B cell (primary cell): ENCODE data around the gene PHKG1. TPM values are rescaled to one million over a fixed set of nuclear protein-coding genes. Genes with fewer than 3 reads are reported as not detected.
A peak's percentile ranks its signal among the peaks of the same experiment; 100 is the strongest.

Experiments
- ATAC-seq: fragments of 200-7000 bp; cut with Tn5 transposase; one replicate; pipeline ENCODE4 v1.10.0; 2021; ENCODE audit warnings: low read depth, mild to moderate bottlenecking, moderate number of reproducible peaks, moderate library complexity
- CTCF ChIA-PET: fragments of 350-600 bp; sonication (Branson Sonifier 250); formaldehyde crosslinking; loops from one replicate; lab custom pipeline; 2021; ENCODE audit warnings: antibody characterized with exemption, inconsistent platforms; lab: Charles Lee
- POLR2A ChIA-PET: fragments of 350-600 bp; sonication (Branson Sonifier 250); formaldehyde crosslinking; loops from one replicate; lab custom pipeline; 2021; ENCODE audit warnings: antibody characterized with exemption; lab: Charles Lee
- DNase-seq: peaks from one replicate; pipeline ENCODE4 v3.0.0; 2013
- H2AFZ ChIP-seq: 2 replicates; pipeline ENCODE4 v1.6.1; 2012; ENCODE audit warnings: mild to moderate bottlenecking, low read depth, low read length; ENCODE audit not compliant: insufficient read depth, poor library complexity, severe bottlenecking
- H3K27ac ChIP-seq, 2 donors: 1 replicate in 1 of 2; 2 replicates in 1 of 2; pipeline ENCODE4 v1.5.1; 2012 to 2013; ENCODE audit warnings: low read length in 2 of 2, mild to moderate bottlenecking in 2 of 2, moderate library complexity in 1 of 2
- H3K27me3 ChIP-seq, 4 experiments: fragments of 200-600 bp in 1 of 4; sonication (generic) in 1 of 4; replicated peaks in 1 of 4; 1 replicate in 2 of 4; 2 replicates in 2 of 4; pipeline versions ENCODE4 v1.6.1 to v1.7.0; 2013 to 2016; ENCODE audit warnings: low read length in 3 of 4, mild to moderate bottlenecking in 2 of 4, mixed read lengths in 1 of 4, moderate library complexity in 1 of 4; ENCODE audit not compliant: insufficient read depth in 4 of 4, control insufficient read depth in 3 of 4; ENCODE audit errors: control extremely low read depth in 1 of 4
- H3K36me3 ChIP-seq, 2 experiments: replicated peaks in 1 of 2; 1 replicate in 1 of 2; 2 replicates in 1 of 2; pipeline versions ENCODE4 v1.6.1 to v1.7.1; 2013; ENCODE audit warnings: low read length in 1 of 2; ENCODE audit not compliant: insufficient read depth in 2 of 2, control insufficient read depth in 1 of 2; ENCODE audit errors: control extremely low read depth in 1 of 2, extremely low read depth in 1 of 2
- H3K4me1 ChIP-seq, 2 donors: fragments of 200-600 bp in 1 of 2; sonication (generic) in 1 of 2; 1 replicate in 1 of 2; 2 replicates in 1 of 2; pipeline versions ENCODE4 v1.5.1 to v1.6.1; 2013 to 2017; ENCODE audit warnings: low read length in 2 of 2; ENCODE audit not compliant: control insufficient read depth in 2 of 2, insufficient read depth in 2 of 2
- H3K4me2 ChIP-seq: replicated peaks from 2 replicates; pipeline ENCODE3; 2012; ENCODE audit warnings: mild to moderate bottlenecking, low read depth, low read length; ENCODE audit not compliant: poor library complexity, severe bottlenecking
- H3K4me3 ChIP-seq, 5 experiments: fragments of 200-600 bp in 1 of 5; sonication (generic) in 1 of 5; 1 replicate in 3 of 5; 2 replicates in 2 of 5; pipeline versions ENCODE4 v1.5.1 to v1.7.0; 2011 to 2016; ENCODE audit warnings: low read length in 4 of 5, mild to moderate bottlenecking in 4 of 5, low read depth in 2 of 5, control low read depth in 1 of 5, moderate library complexity in 1 of 5; ENCODE audit not compliant: insufficient read depth in 1 of 5; ENCODE audit errors: control extremely low read depth in 1 of 5, extremely low read depth in 1 of 5
- H3K79me2 ChIP-seq: fragments of 200-600 bp; sonication (generic); one replicate; pipeline ENCODE4 v1.6.0; 2016; ENCODE audit warnings: low read length; ENCODE audit not compliant: control insufficient read depth, insufficient read depth
- H3K9ac ChIP-seq: fragments of 200-600 bp; sonication (generic); 2 replicates; pipeline ENCODE4 v1.6.1; 2017; ENCODE audit warnings: mild to moderate bottlenecking, low read length, moderate library complexity
- H3K9me3 ChIP-seq, 3 donors: one replicate each; pipeline versions ENCODE4 v1.6.1 to v1.7.1; 2013; ENCODE audit warnings: low read length in 2 of 3; ENCODE audit not compliant: control insufficient read depth in 2 of 3, insufficient read depth in 1 of 3; ENCODE audit errors: control extremely low read depth in 1 of 3
- H4K20me1 ChIP-seq: 2 replicates; pipeline ENCODE4 v1.6.0; 2012; ENCODE audit warnings: mild to moderate bottlenecking, low read length; ENCODE audit not compliant: insufficient read depth, control insufficient read depth, poor library complexity, severe bottlenecking
- H3K27ac Mint-ChIP-seq: one replicate; pipeline ENCODE4 v1.8.0; 2021; ENCODE audit warnings: mixed read lengths
- H3K27me3 Mint-ChIP-seq: one replicate; pipeline ENCODE4 v1.8.0; 2021; ENCODE audit warnings: mixed read lengths
- H3K4me1 Mint-ChIP-seq: one replicate; pipeline ENCODE4 v1.8.0; 2021; ENCODE audit warnings: mixed read lengths
- H3K4me3 Mint-ChIP-seq: one replicate; pipeline ENCODE4 v1.8.0; 2021; ENCODE audit warnings: mixed read lengths
- H3K9me3 Mint-ChIP-seq: one replicate; pipeline ENCODE4 v1.8.0; 2022; ENCODE audit warnings: mixed read lengths; ENCODE audit not compliant: insufficient read depth
- EZH2 ChIP-seq: IDR thresholded peaks from 2 replicates; pipeline ENCODE4 v1.6.1; 2012; ENCODE audit warnings: borderline replicate concordance, low read depth, mild to moderate bottlenecking, moderate library complexity, low read length; ENCODE audit not compliant: insufficient read depth, poor library complexity, severe bottlenecking
- WGBS: methylation state at CpG from one replicate; pipeline ENCODE4 v1.1.5; 2013; ENCODE audit warnings: missing lambda C conversion rate; ENCODE audit not compliant: insufficient coverage; 5-methylcytosine and 5-hydroxymethylcytosine counted together
- intact Hi-C: fragments of 100-400 bp; cut with micrococcal nuclease; formaldehyde crosslinking; loops from one replicate; pipeline ENCODE4 v1.10.0; 2022
- polyA plus RNA-seq: library from polyadenylated mRNA; depleted of rRNA; stranded (reverse); fragments of >200 nt; gene quantifications from 2 replicates; pipeline ENCODE4 v1.2.3, GENCODE V29; 2012
- total RNA-seq, 2 donors: library from RNA; stranded (reverse); fragments of 120-200 nt in 1 of 2; gene quantifications; 1 replicate in 1 of 2; 2 replicates in 1 of 2; pipeline versions ENCODE4 v1.2.3 to v1.2.4, GENCODE V29; 2013 to 2022
- TF ChIP-seq, protein P1 (sequence below): fragments of 200-600 bp; IDR thresholded peaks from one replicate; pipeline ENCODE4 v1.8.0; 2022; ENCODE audit warnings: antibody characterized with exemption, mild to moderate bottlenecking

The PHKG1 gene
- total and polyA plus RNA-seq, 2 donors (not counting 1 experiment from before 2014, with no cell fraction given), result 1.9 to 4.0 TPM

DNA sequence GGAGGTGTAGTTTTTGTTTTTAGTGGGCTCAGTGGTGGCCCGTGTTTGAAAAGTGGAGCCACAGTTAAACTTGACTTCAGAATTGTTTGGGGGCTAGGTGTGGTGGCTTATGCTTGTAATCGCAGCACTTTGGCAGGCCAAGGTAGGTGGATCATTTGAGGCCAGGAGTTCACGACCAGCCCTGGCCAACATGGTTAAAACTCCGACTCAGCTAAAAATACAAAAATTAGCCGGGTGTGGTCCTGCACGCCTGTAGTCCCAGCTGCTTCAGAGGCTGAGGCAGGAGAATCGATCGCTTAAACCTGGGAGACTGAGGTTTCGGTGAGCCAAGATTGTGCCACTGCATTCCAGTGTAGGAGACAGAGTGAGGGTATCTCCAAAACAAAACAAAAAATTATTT lies 39.4 kb downstream of the PHKG1 start:
- H3K9me3 ChIP-seq, result no peaks in the 10 kb centered on the region
- peaks cover 30% of the 10 kb centered on the region for H3K4me1 Mint-ChIP-seq
- no peaks in the 10 kb centered on the region for H3K9me3 Mint-ChIP-seq
- no peak for TF ChIP-seq EZH2
- no peak overlapping the region for H3K9ac ChIP-seq
- no peaks in the 10 kb centered on the region for H3K27me3 Mint-ChIP-seq
- no peak overlapping the region for H3K4me2 ChIP-seq
- ATAC-seq (no peak), DNase-seq (no peak)
- H3K27me3 ChIP-seq, result no peaks in the 10 kb centered on the region
- intact Hi-C loops, result loop anchor here (5.0 kb wide), 1 partner anchor 166 kb away; the partner anchor contains the start of gene ZNF713
- no peak overlapping the region for H3K4me3 ChIP-seq
- H3K4me3 Mint-ChIP-seq, result peak overlapping the region; percentile 57
- POLR2A ChIA-PET, result no interaction called here
- no peak overlapping the region for H2AFZ ChIP-seq
- CTCF ChIA-PET, result interaction anchor here (1.2 to 1.9 kb wide), 3 partner anchors 12 to 20 kb away, joined by 3 to 10 read pairs (median 4); no protein-coding TSS in a partner anchor
- peak overlapping the region in 1 of 2 donors; percentile 22 for H3K27ac ChIP-seq
- peaks cover 21% of the 10 kb centered on the region for H3K79me2 ChIP-seq
- peaks cover 17 to 25% of the 10 kb centered on the region in 2 donors for H3K4me1 ChIP-seq
- peaks cover 7 to 41% of the 10 kb centered on the region in 2 experiments for H3K36me3 ChIP-seq
- WGBS, result 74% methylated on average over 8 of the region's 9 CpGs
- no peak overlapping the region for H3K27ac Mint-ChIP-seq
- no peaks in the 10 kb centered on the region for H4K20me1 ChIP-seq

DNA sequence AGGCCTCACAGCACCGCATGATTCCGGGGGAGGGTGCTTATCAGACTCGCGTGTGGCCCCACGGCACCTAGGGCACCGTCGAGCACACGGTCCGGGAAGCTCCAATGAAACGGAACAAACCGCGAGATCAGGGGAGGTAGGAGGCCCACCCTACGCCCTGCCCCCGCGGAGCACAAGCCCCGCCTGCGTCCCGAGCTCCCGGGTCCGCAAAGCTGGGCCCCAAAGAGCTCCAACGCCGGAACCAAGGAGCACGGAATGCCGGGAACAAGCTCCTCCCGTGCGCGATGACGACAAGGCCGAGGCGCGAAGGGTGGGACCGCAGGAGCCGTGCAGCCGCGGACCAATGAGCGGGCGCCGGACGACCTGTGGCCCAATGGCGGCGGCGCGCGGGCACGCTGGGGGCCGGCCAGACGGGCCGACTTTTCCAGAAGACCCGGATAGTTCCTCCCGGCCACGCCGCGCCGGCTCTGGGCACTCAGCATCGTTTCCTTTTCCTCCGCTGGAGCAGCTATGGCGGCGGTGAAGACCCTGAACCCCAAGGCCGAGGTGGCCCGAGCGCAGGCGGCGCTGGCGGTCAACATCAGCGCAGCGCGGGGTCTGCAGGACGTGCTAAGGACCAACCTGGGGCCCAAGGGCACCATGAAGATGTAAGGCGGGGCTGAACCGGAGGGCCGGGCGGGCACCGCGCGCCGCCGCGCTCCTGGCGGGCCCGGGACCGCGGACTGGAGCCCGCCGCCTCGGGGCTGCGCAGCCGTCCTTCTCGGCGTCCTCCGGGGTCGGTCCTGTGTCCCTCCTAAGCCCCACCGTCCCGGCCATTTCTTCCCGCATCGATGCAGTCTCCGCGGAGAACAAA lies 41.2 kb downstream of the PHKG1 start, which contains the start of the genes CCT6A and PSPH:
TSS of gene CCT6A (plus strand) at position 427 of the 853 bp plus-strand sequence. CDS start at position 511, 84 bp downstream.
TSS of gene PSPH (minus strand) at position 106 of the 853 bp plus-strand sequence. CDS start 30,232 bp downstream, outside the sequence.
- TF ChIP-seq EZH2, result no peak
- TF ChIP-seq, protein P1, sequence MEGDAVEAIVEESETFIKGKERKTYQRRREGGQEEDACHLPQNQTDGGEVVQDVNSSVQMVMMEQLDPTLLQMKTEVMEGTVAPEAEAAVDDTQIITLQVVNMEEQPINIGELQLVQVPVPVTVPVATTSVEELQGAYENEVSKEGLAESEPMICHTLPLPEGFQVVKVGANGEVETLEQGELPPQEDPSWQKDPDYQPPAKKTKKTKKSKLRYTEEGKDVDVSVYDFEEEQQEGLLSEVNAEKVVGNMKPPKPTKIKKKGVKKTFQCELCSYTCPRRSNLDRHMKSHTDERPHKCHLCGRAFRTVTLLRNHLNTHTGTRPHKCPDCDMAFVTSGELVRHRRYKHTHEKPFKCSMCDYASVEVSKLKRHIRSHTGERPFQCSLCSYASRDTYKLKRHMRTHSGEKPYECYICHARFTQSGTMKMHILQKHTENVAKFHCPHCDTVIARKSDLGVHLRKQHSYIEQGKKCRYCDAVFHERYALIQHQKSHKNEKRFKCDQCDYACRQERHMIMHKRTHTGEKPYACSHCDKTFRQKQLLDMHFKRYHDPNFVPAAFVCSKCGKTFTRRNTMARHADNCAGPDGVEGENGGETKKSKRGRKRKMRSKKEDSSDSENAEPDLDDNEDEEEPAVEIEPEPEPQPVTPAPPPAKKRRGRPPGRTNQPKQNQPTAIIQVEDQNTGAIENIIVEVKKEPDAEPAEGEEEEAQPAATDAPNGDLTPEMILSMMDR, result no peak
- peaks cover 30% of the 10 kb centered on the region for H3K4me1 Mint-ChIP-seq
- ChIA-PET CTCF (interaction anchor here (0.9 to 1.8 kb wide), 4 partner anchors 13 to 87 kb away, joined by 3 to 17 read pairs (median 5); partner anchors contain the start of gene SUMF2), POLR2A (interaction anchor here (0.6 to 1.9 kb wide), 5 partner anchors 11 to 686 kb away, joined by 3 to 25 read pairs (median 3); partner anchors contain the start of gene SUMF2)
- DNase-seq, result peak; percentile 91
- no peaks in the 10 kb centered on the region for H3K27me3 ChIP-seq
- H2AFZ ChIP-seq, result peak within 1 kb of the TSS; percentile 84
- WGBS, result under 1% methylated on average over 97 of the region's 97 CpGs
- intact Hi-C loops, result loop anchor here (1.0 to 5.0 kb wide), 7 partner anchors 13 to 518 kb away; partner anchors contain the start of genes CHCHD2, MRPS17, NIPSNAP2 and SUMF2
- H3K27ac ChIP-seq, result peak within 1 kb of the TSS; percentile 72 to 78
- ATAC-seq, result peak; percentile 93
- H3K79me2 ChIP-seq, result peaks cover 21% of the 10 kb centered on the region
- H3K9me3 ChIP-seq, result no peaks in the 10 kb centered on the region
- H3K9me3 Mint-ChIP-seq, result no peaks in the 10 kb centered on the region
- H3K9ac ChIP-seq, result peak within 1 kb of the TSS; percentile 75
- peaks cover 3 to 26% of the 10 kb centered on the region in 2 experiments for H3K36me3 ChIP-seq
- peak within 1 kb of the TSS; percentile 96 for H3K4me3 Mint-ChIP-seq
- H3K27ac Mint-ChIP-seq, result peak within 1 kb of the TSS; percentile 94
- peak within 1 kb of the TSS; percentile 65 to 90 (median 75) for H3K4me3 ChIP-seq
- peak within 1 kb of the TSS; percentile 82 for H3K4me2 ChIP-seq
- no peaks in the 10 kb centered on the region for H3K27me3 Mint-ChIP-seq
- peaks cover 17 to 25% of the 10 kb centered on the region in 2 donors for H3K4me1 ChIP-seq
- no peaks in the 10 kb centered on the region for H4K20me1 ChIP-seq
